BE2C (cell line): Measurements from ENCODE around the gene MTNR1B.

ENCODE experiments used
- DNase-seq: peaks from one replicate; pipeline ENCODE4 v3.0.0-alpha.2; 2020
- H3K27me3 ChIP-seq: fragments of 250-450 bp; sonication (Bioruptor Pico); 2 replicates; pipeline ENCODE4 v1.5.1; 2020; ENCODE audit warnings: mild to moderate bottlenecking
- H3K36me3 ChIP-seq: fragments of 250-450 bp; sonication (Bioruptor Pico); 2 replicates; pipeline ENCODE4 v1.5.1; 2020; ENCODE audit warnings: mild to moderate bottlenecking
- H3K4me1 ChIP-seq: fragments of 250-450 bp; sonication (Bioruptor Pico); 2 replicates; pipeline ENCODE4 v1.5.1; 2020
- H3K4me3 ChIP-seq: 2 replicates; pipeline ENCODE4 v1.5.1; 2011; ENCODE audit warnings: low read depth, low read length
- H3K9me3 ChIP-seq: fragments of 250-450 bp; sonication (Bioruptor Pico); 2 replicates; pipeline ENCODE4 v1.5.1; 2020
- TF ChIP-seq, protein P1 (sequence below): IDR thresholded peaks from 2 replicates; pipeline ENCODE4 v1.5.1; 2012; ENCODE audit warnings: mild to moderate bottlenecking, low read depth, low read length

Gene MTNR1B

DNA sequence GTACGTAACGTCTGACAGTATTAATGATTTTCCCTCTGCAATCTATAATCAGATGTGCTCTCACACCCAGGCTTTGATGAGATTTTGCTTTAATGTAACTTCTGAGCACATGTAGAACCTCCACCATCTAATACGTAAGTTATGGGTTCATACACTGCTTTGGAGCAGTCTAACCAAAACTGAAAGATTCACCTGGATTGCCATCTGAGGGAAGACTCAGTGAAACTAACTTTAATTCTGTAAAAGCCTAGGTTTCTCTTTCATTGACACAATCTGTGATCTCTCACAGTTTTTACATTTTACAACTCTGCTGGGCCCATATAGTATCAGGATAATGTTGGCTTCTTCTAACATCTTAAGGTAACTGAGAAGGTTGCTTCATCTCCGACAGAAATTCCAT, 30.1 kb upstream of the MTNR1B start:
- Histone ChIP-seq H3K4me1 (peaks cover 2% of the 10 kb centered on the region; the same call in 1 of the 2 replicates), H3K27me3 (no peaks in the 10 kb centered on the region), H3K4me3 (no peak overlapping the region), H3K9me3 (no peaks in the 10 kb centered on the region), H3K36me3 (no peaks in the 10 kb centered on the region)
- TF ChIP-seq, protein P1, sequence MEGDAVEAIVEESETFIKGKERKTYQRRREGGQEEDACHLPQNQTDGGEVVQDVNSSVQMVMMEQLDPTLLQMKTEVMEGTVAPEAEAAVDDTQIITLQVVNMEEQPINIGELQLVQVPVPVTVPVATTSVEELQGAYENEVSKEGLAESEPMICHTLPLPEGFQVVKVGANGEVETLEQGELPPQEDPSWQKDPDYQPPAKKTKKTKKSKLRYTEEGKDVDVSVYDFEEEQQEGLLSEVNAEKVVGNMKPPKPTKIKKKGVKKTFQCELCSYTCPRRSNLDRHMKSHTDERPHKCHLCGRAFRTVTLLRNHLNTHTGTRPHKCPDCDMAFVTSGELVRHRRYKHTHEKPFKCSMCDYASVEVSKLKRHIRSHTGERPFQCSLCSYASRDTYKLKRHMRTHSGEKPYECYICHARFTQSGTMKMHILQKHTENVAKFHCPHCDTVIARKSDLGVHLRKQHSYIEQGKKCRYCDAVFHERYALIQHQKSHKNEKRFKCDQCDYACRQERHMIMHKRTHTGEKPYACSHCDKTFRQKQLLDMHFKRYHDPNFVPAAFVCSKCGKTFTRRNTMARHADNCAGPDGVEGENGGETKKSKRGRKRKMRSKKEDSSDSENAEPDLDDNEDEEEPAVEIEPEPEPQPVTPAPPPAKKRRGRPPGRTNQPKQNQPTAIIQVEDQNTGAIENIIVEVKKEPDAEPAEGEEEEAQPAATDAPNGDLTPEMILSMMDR, result no peak
- no peak for DNase-seq

DNA sequence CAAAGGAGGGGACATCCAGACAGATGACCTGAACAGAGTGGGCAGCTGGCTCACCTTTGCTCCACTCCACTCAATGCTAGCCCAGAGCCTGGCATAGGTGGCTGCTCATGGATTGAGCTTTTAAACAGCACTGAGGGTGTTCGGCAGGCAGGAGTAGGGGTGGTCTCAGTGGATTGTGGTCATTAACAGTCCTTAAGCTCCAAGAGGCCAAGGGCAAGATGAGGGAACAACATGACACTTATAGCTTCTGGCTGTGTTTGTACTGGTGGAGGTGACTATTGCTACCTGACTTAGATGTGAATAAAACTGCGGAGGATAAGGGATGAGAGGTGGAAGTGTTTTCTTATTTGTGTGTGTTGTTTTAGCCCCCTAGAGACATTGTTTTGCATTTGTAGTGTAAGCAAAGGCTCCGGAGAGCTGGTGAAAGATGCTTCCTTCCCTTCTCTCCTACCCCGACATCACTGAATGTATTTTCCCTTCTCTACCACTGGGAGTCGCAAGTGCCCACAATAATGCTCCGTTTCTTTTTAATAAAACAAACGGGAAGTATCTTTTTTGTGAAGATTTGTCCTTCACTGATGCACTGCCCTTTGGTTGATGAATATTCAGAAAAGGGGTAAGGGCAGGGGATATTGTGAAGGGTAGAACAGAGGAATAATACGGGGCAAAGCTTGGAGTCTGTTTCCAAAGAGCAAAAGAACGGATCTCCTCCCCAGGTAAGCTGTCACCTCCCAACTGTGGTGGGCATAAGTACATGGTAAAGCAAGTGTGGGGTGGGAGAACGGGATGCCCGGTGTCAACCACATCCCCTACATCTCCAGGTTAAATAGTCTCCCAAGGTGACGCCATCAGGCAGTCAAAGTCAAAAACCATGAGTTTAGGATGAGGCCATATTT, 27.5 kb upstream of the MTNR1B start:
- Histone ChIP-seq H3K9me3 (no peaks in the 10 kb centered on the region), H3K27me3 (no peaks in the 10 kb centered on the region), H3K4me1 (peaks cover 2% of the 10 kb centered on the region; the same call in 1 of the 2 replicates), H3K36me3 (no peaks in the 10 kb centered on the region), H3K4me3 (no peak overlapping the region)
- TF ChIP-seq, protein P1, result peak; percentile 82
- DNase-seq, result peak; percentile 22

DNA sequence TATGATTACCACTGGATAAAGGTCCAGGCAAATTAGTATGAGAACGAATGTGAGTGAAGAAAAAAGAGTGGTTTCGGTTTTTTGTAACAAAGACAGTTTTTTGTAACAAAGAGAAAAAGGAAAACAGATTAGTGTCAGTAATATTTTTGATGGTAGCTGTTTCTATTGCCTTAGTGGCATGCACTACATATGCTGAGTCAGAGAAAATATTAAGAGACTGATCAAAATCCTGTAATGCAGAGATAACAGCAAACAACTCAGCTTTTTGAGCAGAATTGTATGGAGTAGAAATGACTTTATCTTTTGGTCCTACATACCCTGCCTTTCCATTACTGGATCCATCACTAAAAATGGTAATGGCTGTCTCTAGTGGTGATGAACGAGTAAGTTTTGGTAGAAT, 22.7 kb upstream of the MTNR1B start:
- Histone ChIP-seq H3K27me3 (no peaks in the 10 kb centered on the region), H3K4me1 (peaks cover 2% of the 10 kb centered on the region; the same call in 1 of the 2 replicates), H3K9me3 (no peaks in the 10 kb centered on the region), H3K4me3 (no peak overlapping the region), H3K36me3 (no peaks in the 10 kb centered on the region)
- no peak for DNase-seq
- TF ChIP-seq, protein P1, result no peak

DNA sequence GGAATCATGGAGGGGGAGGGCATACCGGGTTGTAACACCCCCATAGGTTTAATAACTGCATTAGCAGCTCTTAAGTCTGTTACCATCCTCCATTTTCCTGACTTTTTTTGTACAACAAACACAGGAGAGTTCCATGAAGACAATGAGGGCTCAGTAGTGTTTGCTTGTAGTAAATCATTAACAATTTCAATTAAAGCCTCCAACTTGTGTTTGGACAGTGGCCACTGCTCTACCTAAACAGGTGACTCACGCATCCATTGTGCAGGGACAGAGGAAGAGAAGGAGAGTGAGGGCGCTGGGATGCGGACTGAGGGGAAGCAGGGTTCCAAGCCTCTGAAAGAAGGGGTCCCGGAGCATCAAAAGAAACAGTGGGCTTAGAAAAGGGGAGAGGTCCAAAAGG, 21.3 kb upstream of the MTNR1B start:
- TF ChIP-seq, protein P1, result no peak
- Histone ChIP-seq H3K9me3 (no peaks in the 10 kb centered on the region), H3K27me3 (no peaks in the 10 kb centered on the region), H3K36me3 (no peaks in the 10 kb centered on the region), H3K4me1 (no peaks in the 10 kb centered on the region), H3K4me3 (no peak overlapping the region)
- DNase-seq, result no peak

DNA sequence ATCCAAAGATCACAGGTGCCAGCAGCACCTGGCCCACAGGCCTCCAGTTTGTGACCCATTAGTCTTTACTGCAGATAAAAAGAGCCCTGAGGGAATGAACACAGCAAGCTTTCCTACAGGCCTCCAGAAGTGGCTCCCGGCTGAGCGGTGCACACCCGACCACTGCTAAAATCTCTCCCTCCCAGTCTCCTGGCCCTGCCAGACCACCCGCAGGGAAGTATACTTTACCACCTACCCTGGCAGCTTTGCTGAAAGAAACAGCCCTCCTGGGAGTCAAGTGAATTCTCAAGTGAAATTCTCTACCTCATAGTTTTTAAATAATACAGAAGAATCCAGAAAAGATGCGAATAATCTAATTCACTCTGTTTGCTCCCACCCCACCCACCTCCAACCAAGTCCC, 15.4 kb upstream of the MTNR1B start:
- no peak overlapping the region for H3K4me3 ChIP-seq
- H3K36me3 ChIP-seq, result no peaks in the 10 kb centered on the region
- no peaks in the 10 kb centered on the region for H3K4me1 ChIP-seq
- DNase-seq, result no peak
- TF ChIP-seq, protein P1, result no peak
- no peaks in the 10 kb centered on the region for H3K9me3 ChIP-seq
- H3K27me3 ChIP-seq, result no peaks in the 10 kb centered on the region

DNA sequence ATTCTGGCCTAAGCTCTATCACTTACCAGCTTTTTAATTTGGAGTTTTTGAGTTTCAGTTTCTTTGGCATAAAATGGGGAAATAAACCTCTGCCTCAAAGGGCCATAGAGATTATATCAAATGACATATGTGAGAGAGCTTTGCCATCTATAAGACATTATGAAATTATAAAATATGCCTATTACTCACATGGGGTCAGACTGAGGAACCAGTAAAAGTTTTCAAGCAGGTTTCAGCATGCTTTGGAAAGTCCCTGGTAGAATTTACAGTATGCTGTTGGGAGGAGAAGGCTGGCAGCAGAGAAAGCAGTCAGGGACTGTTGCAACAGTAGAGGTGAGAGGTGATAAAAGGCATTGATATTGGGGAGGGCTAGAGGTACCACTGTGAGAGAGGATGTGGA, 13.6 kb upstream of the MTNR1B start:
- TF ChIP-seq, protein P1, result no peak
- no peak for DNase-seq
- Histone ChIP-seq H3K4me1 (no peaks in the 10 kb centered on the region), H3K27me3 (no peaks in the 10 kb centered on the region), H3K4me3 (no peak overlapping the region), H3K9me3 (no peaks in the 10 kb centered on the region), H3K36me3 (no peaks in the 10 kb centered on the region)
